Peyer's patch (tissue), 4 donors: ENCODE results near the gene OSBPL5.

Experiments
- POLR2A ChIP-seq, 2 donors: fragments of 450-650 bp; IDR thresholded peaks; one replicate each; pipeline ENCODE4 v1.5.1; 2017; ENCODE audit warnings: antibody characterized with exemption in 2 of 2, mild to moderate bottlenecking in 2 of 2, moderate library complexity in 2 of 2
- TF ChIP-seq, protein P1 (sequence below), 6 experiments: fragments of 450-650 bp in 4 of 6; fragments of 200-600 bp in 2 of 6; sonication (generic) in 1 of 6; IDR thresholded peaks; one replicate each; pipeline ENCODE4 v1.5.1; 2017 to 2019; ENCODE audit warnings: antibody characterized with exemption in 6 of 6, mild to moderate bottlenecking in 3 of 6, moderate library complexity in 1 of 6

DNA sequence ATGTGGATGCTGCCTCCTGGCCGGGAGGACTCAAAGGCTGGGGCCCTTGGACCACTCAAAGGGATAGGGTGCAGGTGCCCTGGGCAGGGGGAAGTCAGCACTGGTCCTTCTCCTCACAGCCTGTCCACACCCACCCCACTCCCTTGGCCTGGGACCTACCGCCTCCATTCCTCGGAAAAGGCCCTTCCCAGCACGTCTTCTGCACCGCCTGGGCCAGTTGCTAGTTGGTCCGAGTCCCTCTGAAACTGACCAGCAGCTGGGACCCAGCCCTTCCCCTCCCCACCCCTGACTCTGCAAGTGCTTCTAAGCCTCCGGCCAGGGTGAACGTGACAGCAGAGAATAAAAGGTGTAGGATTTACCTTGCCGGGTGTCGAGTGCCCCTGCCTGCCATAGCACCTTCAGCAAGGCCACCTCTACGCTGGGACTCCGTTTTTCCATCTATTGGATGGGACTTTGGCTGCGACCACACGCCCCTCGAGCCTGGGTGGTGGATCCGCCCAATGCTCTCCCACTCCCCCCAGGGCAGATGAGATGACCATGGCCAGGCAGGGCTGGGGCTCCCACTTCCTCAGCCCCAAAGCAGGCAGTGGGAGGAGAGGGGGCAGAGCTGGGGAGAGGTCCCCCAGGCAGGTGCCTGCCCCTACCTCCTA, 37.3 kb downstream of the OSBPL5 start:
- TF ChIP-seq, protein P1, sequence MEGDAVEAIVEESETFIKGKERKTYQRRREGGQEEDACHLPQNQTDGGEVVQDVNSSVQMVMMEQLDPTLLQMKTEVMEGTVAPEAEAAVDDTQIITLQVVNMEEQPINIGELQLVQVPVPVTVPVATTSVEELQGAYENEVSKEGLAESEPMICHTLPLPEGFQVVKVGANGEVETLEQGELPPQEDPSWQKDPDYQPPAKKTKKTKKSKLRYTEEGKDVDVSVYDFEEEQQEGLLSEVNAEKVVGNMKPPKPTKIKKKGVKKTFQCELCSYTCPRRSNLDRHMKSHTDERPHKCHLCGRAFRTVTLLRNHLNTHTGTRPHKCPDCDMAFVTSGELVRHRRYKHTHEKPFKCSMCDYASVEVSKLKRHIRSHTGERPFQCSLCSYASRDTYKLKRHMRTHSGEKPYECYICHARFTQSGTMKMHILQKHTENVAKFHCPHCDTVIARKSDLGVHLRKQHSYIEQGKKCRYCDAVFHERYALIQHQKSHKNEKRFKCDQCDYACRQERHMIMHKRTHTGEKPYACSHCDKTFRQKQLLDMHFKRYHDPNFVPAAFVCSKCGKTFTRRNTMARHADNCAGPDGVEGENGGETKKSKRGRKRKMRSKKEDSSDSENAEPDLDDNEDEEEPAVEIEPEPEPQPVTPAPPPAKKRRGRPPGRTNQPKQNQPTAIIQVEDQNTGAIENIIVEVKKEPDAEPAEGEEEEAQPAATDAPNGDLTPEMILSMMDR (IDR thresholded peaks at IDR 0.05): no peak
- no peak for TF ChIP-seq POLR2A (IDR thresholded peaks at IDR 0.05)
